GM19099 (cell line): ENCODE measurements around the gene MGARP.

ENCODE experiments used
- POLR2A ChIP-seq: IDR thresholded peaks from 3 replicates; pipeline ENCODE4 v1.6.1; 2011; ENCODE audit warnings: low read depth; ENCODE audit not compliant: insufficient read length; ENCODE audit errors: extremely low read depth

MGARP gene

DNA sequence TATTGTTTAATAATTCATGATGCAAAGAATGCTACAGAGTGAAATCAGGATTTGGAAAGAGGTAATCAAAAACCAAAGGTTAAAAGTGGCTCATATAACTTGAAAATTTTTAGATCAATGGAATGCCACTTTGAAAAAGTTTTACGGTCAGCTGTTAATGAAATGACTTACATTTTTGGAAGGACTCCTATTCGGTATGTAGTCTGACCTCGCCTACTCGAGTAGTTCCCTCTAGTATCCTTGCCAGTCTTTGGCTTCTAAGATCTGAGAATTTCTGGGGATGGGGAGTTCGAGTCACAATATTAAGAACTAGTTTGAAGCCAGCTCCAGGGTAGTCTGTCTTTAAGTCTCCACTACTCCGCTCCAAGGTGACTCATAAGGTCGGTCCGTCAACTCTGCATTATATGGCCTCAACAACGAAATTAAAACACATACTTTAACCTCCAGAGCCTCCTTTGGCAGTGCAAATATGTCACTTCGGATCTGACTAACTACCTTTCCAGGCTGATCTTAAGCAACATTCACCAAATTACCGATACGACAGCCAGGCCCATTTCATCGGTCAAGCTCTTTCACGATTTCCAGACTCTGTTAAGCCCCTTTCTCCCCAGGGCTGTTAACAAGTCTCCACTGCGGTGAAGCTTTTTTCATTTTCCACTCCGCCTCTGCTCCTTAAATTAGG, 20.5 kb upstream of the MGARP start:
- TF ChIP-seq POLR2A, result no peak

DNA sequence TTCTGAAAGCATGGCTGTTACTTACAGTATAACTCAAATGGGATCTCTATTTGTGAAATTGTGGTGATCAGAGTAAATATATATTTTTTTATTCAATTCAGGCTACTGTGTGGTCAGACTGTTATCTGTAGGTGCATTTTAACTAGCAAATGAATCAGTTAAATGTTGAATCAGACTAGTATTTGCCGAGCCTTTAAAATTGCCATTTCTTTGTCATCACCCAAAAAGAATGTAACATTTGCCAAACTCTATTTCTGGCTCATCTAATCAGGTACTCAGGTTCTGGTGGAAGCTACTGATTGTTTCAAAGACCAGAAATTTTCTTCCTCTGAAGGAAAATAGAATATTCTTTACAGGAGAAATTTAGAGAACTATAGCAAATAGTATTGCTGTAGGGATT, 19.5 kb upstream of the MGARP start:
- TF ChIP-seq POLR2A, result no peak

DNA sequence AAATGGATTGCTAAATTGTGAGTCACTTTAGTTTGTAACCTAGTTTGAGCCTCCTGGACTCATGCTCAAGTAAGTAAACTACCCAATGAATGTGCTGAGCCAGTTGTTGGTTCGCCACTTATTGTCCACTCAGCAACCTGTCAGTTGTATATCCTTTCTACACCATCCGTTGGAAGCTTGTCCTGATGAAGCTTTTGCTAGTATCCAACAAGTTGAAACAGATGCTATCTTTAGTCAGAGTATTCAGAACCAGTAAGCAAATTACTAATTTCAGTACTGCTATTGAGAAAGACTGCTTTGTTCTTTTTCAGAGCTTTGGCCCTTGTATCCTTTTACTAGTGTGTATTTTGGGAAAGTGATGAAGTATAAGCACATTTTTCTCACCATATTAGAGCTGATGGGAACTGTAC, 17.0 kb upstream of the MGARP start:
- TF ChIP-seq POLR2A, result no peak

DNA sequence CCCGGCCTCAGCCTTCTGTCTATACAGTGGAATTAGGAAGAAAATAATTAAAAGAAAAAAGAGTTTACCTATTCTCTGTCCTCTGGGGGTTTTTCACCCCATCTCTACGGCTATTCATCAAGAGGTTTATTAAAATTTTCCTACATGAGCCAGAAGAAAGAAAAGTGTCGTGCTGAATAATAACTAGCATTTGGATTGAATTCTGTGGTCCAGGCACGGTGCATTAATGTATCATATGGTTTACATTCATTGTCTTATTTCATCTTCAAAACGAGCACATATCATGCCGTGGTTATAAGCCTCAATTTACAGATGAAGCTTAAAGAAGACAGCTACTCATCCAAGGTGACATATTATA, 15.9 kb upstream of the MGARP start:
- no peak for TF ChIP-seq POLR2A

DNA sequence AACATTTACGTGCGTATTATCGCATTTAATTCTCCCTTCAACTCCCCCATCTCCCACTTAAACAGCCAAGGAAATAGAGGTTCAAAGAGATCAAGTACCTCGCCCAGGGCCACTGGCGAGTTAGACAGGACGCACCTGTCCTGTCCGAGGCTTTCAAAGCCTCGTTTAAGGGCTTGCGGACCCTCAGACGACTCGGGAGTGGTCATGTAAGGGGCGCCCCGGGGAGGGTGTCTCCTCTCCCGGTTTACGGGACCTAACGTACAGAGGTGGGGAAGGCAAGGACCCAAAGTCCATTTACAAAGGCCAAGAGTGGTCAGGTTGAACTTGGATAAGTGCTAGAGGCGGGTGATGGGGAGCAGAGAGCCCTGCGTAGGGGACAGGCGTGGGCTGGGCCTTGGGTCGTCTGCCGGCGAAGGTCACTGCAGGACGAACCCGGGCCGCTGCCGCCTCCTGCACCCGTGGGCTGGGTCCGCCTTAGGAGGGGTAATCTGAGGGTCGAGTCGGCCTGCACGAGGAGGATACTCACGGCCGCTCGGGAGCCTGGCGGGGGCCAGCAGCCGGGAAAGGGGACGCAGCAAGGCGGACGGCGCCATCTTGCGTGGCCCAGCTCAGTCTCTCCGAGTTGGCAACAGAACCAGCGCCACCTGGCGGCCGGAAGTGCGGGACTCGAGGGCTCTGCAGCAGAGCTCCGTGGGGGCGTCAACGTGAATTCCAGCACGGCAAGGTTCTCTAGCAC, 15.3 kb upstream of the MGARP start:
- peak; percentile 84 for TF ChIP-seq POLR2A

DNA sequence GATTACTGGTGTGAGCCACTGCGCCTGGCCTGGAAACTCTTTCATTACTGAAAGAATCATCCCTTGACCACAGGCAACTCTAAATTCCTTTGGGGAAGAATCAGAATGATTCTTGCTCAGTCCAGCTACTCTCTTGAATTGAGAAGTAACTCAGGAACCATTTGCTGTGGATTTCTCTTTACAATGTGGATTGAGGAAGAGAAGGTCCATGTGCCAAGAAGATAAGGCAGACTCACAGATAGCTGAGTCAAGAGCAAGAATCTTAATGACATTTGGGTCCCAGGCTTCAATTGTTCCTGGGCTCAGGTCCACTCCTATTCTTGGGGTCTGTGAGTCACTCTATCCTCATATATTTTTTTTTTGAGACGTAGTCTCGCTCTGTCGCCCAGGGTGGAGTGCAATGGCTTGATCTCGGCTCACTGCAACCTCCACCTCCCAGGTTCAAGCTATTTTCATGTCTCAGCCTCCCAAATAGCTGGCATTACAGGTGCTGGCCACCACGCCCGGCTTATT, 6.2 kb upstream of the MGARP start:
- no peak for TF ChIP-seq POLR2A

DNA sequence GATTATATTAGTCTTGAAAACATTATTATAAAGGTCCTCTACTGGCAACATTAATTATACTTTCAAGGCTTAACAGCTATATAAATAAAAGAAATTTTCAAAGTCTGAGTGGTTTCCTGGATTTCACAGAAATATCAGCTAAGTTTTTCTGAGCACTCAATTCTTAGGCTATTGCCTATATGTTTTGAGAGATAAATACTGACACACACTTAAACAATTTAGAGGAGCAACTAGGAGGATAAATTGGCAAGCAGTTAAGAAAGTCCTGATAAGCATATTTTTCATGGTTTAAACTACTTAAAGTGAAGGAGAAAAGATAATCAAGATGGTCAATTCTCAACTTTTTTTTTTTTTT, 2.7 kb upstream of the MGARP start:
- TF ChIP-seq POLR2A, result no peak

DNA sequence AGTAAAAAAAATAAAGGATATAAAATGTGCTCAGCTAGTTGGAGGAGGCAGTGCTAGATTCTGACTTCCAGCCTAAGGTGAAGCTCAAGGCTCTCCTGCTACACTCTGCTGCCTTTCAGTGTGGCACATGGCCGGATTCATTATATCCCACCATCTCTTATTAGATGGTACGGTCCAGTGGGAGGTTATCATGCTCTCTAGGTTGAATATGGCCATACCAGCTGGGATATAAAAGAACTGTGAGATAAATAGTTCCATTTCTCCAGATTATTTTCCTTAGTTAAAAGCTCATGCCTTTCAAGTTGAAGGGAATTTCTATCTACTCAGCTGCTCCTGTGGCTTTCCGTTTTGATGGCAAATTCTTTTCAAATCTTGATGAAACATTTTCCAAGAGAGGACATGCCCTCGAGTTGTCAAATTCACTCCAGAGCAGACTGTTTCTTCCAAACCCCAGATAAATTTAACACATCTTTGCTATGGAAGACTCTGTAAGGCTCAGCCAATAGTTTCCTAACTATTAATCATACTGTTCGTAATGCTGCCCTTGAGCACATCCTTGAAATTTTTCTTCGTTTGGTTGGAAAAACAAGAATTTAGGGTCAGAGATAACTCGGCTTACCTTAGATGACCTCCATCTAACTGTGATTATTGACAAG, 2.2 kb upstream of the MGARP start:
- no peak for TF ChIP-seq POLR2A

DNA sequence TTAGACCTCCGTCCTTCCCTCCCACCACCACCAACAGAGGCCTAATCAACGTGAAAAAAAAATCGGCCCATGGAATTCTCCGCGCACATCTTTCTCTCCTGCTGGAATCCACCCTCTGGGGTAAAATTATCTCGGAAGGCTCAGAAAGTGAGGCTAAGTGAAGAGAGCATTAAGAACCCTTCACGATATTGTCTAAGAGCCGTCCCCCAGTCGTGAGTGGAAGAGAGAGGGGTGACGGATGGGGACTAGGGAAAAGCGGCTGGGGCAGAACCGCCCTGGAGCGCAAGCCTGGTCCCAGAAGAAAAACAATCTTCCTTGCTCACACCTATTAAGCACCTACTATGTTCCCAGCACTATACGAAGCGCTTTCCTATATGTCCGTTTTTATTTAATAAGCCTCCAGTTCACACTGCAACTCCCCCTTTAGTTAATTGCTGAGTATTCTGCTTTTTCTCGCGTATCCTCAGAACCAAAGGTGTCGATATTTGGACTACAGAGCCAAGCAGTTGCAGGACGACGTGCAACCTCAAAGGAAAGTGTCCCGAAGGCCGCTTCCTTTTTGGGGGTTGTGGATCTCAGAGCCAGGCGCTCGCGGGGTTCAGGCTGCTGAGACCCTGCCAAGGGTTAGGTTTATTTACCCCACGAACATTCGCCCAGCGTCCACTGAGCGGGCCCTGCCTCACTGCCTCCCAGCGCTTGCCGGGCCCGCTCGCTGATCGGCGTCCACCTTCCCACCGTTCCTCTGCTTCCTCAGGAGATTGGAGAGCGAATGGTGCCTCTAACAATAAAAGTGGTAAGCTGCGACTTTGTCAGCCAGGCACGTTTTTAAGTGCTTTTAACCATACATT, 889 bp downstream of the MGARP start:
- TF ChIP-seq POLR2A, result no peak

DNA sequence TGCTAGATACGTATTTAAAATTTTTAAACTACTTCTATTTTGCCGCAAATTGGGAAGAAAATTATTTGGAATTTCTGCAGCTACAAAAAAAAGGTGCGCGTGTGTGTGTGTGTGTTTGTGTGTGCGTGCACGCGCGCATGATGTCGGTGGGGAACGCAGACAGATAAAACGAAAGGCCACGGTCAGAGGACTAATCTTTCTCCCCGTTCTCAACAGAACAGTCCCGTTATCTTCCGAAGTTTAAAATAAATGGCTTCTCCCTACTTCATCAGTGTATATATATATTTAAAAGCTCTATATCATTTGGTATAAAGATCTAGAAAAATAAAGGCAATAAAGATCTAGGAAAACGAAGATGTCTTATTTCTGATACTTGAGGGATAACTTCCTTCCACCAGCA, 1.5 kb downstream of the MGARP start:
- TF ChIP-seq POLR2A, result no peak

DNA sequence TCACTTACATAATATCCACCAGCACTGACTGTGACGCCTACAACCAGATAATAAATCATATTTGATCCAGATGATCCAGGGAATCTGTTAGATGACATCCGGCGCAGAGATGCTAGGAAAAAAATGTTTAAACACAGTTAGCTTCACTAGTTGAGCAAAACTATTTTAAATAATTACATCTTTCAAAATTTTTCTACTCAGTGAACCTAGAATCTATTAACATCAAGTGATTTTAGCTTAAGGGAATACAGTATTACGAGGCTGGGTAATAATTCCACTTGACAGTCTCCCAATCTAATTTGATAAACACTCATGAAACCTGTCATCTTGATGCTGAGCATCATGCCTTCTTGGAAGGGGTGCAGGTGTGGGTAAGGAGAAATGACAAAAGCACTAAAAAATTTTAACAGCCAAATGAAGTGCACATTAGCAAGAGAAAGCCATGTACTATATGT, 4.7 kb downstream of the MGARP start:
- no peak for TF ChIP-seq POLR2A

DNA sequence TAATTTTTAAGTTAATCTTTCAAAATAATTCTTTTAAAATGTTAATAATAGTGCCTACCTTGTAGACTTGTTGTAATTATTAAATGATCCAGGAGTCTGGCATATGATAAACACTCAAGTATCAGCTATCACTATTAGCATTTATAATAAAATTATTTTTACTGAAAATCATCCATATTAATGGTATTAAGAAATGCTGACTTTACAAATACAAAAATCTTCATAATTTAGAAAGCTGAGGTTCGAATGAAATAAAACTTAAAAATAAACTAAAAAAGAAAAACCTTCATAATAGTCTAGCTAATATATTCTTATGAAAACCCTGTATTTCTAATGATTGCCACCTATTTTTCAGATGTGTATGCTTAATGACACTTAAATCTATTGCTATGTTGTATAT, 5.2 kb downstream of the MGARP start:
- no peak for TF ChIP-seq POLR2A

DNA sequence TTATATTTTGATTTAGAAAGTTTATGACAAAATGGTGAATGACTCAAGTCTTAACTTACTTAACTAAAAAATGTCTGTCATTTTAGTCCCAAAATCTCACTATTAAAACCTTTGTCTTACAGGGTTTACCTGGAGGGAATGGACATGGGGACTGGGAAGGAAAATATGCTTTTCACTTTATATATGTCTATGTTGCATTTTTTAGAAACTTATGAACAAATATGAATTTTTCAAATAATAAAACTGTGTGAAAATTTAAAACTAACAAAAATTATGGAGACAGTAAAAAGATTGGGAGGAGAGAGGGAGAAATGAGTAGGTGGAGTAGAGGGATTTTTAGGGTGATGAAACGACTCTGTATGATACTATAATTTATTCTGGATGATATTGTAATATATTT, 6.2 kb downstream of the MGARP start:
- TF ChIP-seq POLR2A, result no peak

DNA sequence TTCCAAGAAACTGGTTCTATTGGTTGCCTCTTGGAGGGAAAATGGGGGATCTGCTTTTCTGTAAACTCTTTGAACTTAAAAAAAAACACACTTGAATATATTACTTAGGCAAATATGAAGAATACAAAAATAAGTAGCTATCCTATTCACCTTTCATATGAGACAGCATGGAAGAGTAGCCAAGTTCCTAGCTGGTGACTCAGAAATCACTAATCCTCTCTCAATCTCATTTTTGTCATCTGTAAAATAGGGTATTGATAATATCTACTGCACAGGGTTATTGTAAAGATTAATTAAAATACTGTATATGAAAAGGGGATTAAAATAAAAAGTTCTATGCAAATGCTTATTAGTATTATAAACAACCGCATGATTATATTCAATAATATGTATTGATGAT, 12.7 kb downstream of the MGARP start:
- TF ChIP-seq POLR2A, result no peak
